PC-3 (cell line): ENCODE data around the gene SPTBN2.

Source experiments
- EZH2 ChIP-seq: fragments of 300-600 bp; sonication (generic); IDR thresholded peaks from one replicate; pipeline ENCODE4 v1.6.1; 2017; ENCODE audit warnings: antibody characterized with exemption, mild to moderate bottlenecking, low read length; ENCODE audit not compliant: unreplicated experiment
- EZH2phosphoT487 ChIP-seq: fragments of 300-600 bp; sonication (generic); IDR thresholded peaks from 2 replicates; pipeline ENCODE4 v1.6.1; 2018; ENCODE audit warnings: mild to moderate bottlenecking, antibody characterized with exemption, low read length, borderline replicate concordance
- TF ChIP-seq, protein P1 (sequence below): fragments of 300-600 bp; sonication (generic); conservative IDR thresholded peaks from 2 replicates; pipeline ENCODE4 v1.5.1; 2017; ENCODE audit warnings: antibody characterized with exemption, low read depth, mild to moderate bottlenecking, low read length

GRCh38 chr11:66741153-66741552 is 12.1 kb upstream of the SPTBN2 start:
- TF ChIP-seq, protein P1, sequence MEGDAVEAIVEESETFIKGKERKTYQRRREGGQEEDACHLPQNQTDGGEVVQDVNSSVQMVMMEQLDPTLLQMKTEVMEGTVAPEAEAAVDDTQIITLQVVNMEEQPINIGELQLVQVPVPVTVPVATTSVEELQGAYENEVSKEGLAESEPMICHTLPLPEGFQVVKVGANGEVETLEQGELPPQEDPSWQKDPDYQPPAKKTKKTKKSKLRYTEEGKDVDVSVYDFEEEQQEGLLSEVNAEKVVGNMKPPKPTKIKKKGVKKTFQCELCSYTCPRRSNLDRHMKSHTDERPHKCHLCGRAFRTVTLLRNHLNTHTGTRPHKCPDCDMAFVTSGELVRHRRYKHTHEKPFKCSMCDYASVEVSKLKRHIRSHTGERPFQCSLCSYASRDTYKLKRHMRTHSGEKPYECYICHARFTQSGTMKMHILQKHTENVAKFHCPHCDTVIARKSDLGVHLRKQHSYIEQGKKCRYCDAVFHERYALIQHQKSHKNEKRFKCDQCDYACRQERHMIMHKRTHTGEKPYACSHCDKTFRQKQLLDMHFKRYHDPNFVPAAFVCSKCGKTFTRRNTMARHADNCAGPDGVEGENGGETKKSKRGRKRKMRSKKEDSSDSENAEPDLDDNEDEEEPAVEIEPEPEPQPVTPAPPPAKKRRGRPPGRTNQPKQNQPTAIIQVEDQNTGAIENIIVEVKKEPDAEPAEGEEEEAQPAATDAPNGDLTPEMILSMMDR: no peak
- TF ChIP-seq EZH2 (no peak), EZH2phosphoT487 (no peak)
